Keratinocyte (primary cell): Measurements from ENCODE around the gene CACHD1. TPM values are rescaled to one million over a fixed set of nuclear protein-coding genes. Genes with fewer than 3 reads are reported as not detected.

Experiments used
- DNase-seq: peaks from one replicate; pipeline ENCODE4 v3.0.0-alpha.2; 2011; ENCODE audit warnings: low read depth, missing footprints, low spot score
- FAIRE-seq: peaks from 2 replicates; lab custom pipeline; 2011; peaks lifted over from hg19 to GRCh38; lab: Jason Lieb, UNC
- H2AFZ ChIP-seq: 2 replicates; pipeline ENCODE4 v1.6.0; 2012; ENCODE audit warnings: low read length, control low read depth, inconsistent platforms; ENCODE audit not compliant: control insufficient read depth
- H3K27ac ChIP-seq: 2 replicates; pipeline ENCODE4 v1.5.1; 2011; ENCODE audit warnings: low read length; ENCODE audit not compliant: control insufficient read depth, insufficient read depth
- H3K27me3 ChIP-seq: 3 replicates; pipeline ENCODE4 v1.6.0; 2011; ENCODE audit warnings: low read length; ENCODE audit not compliant: control insufficient read depth, insufficient read depth; ENCODE audit errors: extremely low read depth
- H3K36me3 ChIP-seq, 2 experiments: 2 replicates in 1 of 2; 3 replicates in 1 of 2; pipeline ENCODE4 v1.5.1; 2011; ENCODE audit warnings: low read length in 2 of 2, mild to moderate bottlenecking in 1 of 2; ENCODE audit not compliant: control insufficient read depth in 2 of 2, insufficient read depth in 2 of 2; ENCODE audit errors: extremely low read depth in 1 of 2
- H3K4me1 ChIP-seq: 3 replicates; pipeline ENCODE4 v1.5.1; 2011; ENCODE audit warnings: low read length; ENCODE audit not compliant: control insufficient read depth, insufficient read depth; ENCODE audit errors: extremely low read depth
- H3K4me2 ChIP-seq: 3 replicates; pipeline ENCODE4 v1.6.0; 2011; ENCODE audit warnings: low read depth, low read length; ENCODE audit not compliant: control insufficient read depth, insufficient read depth; ENCODE audit errors: extremely low read depth
- H3K4me3 ChIP-seq, 3 experiments: fragments of 200-600 bp in 1 of 3; sonication (generic) in 1 of 3; 2 replicates in 2 of 3; 3 replicates in 1 of 3; pipeline ENCODE4 v1.5.1; 2011 to 2016; ENCODE audit warnings: low read length in 3 of 3, mild to moderate bottlenecking in 3 of 3, control low read depth in 2 of 3, inconsistent platforms in 1 of 3, low read depth in 1 of 3, mixed read lengths in 1 of 3, mixed run types in 1 of 3, moderate library complexity in 1 of 3; ENCODE audit not compliant: control insufficient read depth in 2 of 3, insufficient read depth in 2 of 3; ENCODE audit errors: extremely low read depth in 1 of 3
- H3K79me2 ChIP-seq: 2 replicates; pipeline ENCODE4 v1.6.0; 2012; ENCODE audit warnings: low read length; ENCODE audit not compliant: control insufficient read depth, insufficient read depth
- H3K9ac ChIP-seq: 3 replicates; pipeline ENCODE4 v1.6.0; 2011; ENCODE audit warnings: low read length; ENCODE audit not compliant: control insufficient read depth, insufficient read depth; ENCODE audit errors: extremely low read depth
- H3K9me1 ChIP-seq: 3 replicates; pipeline ENCODE4 v1.6.0; 2011; ENCODE audit warnings: low read length; ENCODE audit not compliant: control insufficient read depth, insufficient read depth; ENCODE audit errors: extremely low read depth
- H3K9me3 ChIP-seq: 2 replicates; pipeline ENCODE4 v1.5.1; 2012; ENCODE audit warnings: low read depth, low read length; ENCODE audit not compliant: control insufficient read depth
- H4K20me1 ChIP-seq: 3 replicates; pipeline ENCODE4 v1.6.0; 2011; ENCODE audit warnings: low read length; ENCODE audit not compliant: control insufficient read depth, insufficient read depth; ENCODE audit errors: extremely low read depth
- CTCF ChIP-seq, 3 experiments: IDR thresholded peaks in 1 of 3; conservative IDR thresholded peaks in 1 of 3; optimal IDR thresholded peaks in 1 of 3; 2 replicates in 2 of 3; 3 replicates in 1 of 3; pipeline versions ENCODE3 to v1.5.1; 2011; ENCODE audit warnings: low read length in 3 of 3, mild to moderate bottlenecking in 3 of 3, moderate library complexity in 2 of 3, control low read depth in 1 of 3, inconsistent platforms in 1 of 3; ENCODE audit not compliant: insufficient read depth in 2 of 3; ENCODE audit errors: extremely low read depth in 1 of 3
- EZH2 ChIP-seq: IDR thresholded peaks from one replicate; pipeline ENCODE4 v1.6.1; 2012; ENCODE audit warnings: inconsistent platforms, mild to moderate bottlenecking, low read length, moderate library complexity
- dilution Hi-C: fragments of 300-500 bp; cut with MboI; formaldehyde crosslinking; loops from one replicate; pipeline ENCODE4 v1.7.0; 2020; ENCODE audit warnings: low sequenced_read_pairs; ENCODE audit not compliant: extremely low pct_ligation_motif_present
- polyA plus RNA-seq, 5 experiments: library from polyadenylated mRNA; depleted of rRNA in 3 of 5; stranded (reverse) in 3 of 5; stranded (forward) in 1 of 5; unstranded in 1 of 5; fragments of >200 nt; gene quantifications; 1 replicate in 1 of 5; 2 replicates in 3 of 5; 3 replicates in 1 of 5; pipeline versions ENCODE4 v1.2.1 to v1.2.3, GENCODE V29; 2011 to 2012; ENCODE audit warnings: missing spikeins in 2 of 5, low read depth in 1 of 5, low replicate concordance in 1 of 5

The CACHD1 gene
- polyA plus RNA-seq, 1 donor (not counting 4 experiments of a cell fraction or from before 2014, with no cell fraction given): 2.4 TPM

- H3K4me1 ChIP-seq: no peaks in the 10 kb centered on the region
- FAIRE-seq: no peak
- no peak overlapping the region for H3K4me2 ChIP-seq
- dilution Hi-C loops: no loop called here
- no peaks in the 10 kb centered on the region for H3K9me1 ChIP-seq
- no peaks in the 10 kb centered on the region for H3K79me2 ChIP-seq
- no peaks in the 10 kb centered on the region for H4K20me1 ChIP-seq
- no peaks in the 10 kb centered on the region for H3K36me3 ChIP-seq
- H3K9ac ChIP-seq: no peak overlapping the region
- H2AFZ ChIP-seq: no peak overlapping the region
- TF ChIP-seq CTCF (optimal IDR thresholded peaks at IDR 0.05 in 1 of 3, IDR thresholded peaks at IDR 0.05 in 1 of 3, conservative IDR thresholded peaks at IDR 0.05 in 1 of 3; ENCODE audit: extremely low read depth in 1 of 3, insufficient read depth in 2 of 3, low read length in 3 of 3): no peak
- no peak for TF ChIP-seq EZH2
- no peak overlapping the region for H3K4me3 ChIP-seq
- no peaks in the 10 kb centered on the region for H3K9me3 ChIP-seq
- H3K27me3 ChIP-seq: no peaks in the 10 kb centered on the region
- no peak for DNase-seq
- H3K27ac ChIP-seq: no peak overlapping the region
These were observed 257.9 kb downstream of the CACHD1 start for GRCh38 chr1:64727861-64728260.

- Histone ChIP-seq H3K9me3 (no peaks in the 10 kb centered on the region), H3K9ac (no peak overlapping the region), H3K27me3 (no peaks in the 10 kb centered on the region), H3K4me1 (no peaks in the 10 kb centered on the region), H4K20me1 (no peaks in the 10 kb centered on the region), H2AFZ (no peak overlapping the region), H3K79me2 (no peaks in the 10 kb centered on the region), H3K4me3 (no peak overlapping the region), H3K36me3 (no peaks in the 10 kb centered on the region), H3K27ac (no peak overlapping the region), H3K4me2 (no peak overlapping the region), H3K9me1 (no peaks in the 10 kb centered on the region)
- no peak for TF ChIP-seq EZH2
- TF ChIP-seq CTCF (optimal IDR thresholded peaks at IDR 0.05 in 1 of 3, IDR thresholded peaks at IDR 0.05 in 1 of 3, conservative IDR thresholded peaks at IDR 0.05 in 1 of 3; ENCODE audit: extremely low read depth in 1 of 3, insufficient read depth in 2 of 3, low read length in 3 of 3): no peak
- dilution Hi-C loops: no loop called here
- no peak for FAIRE-seq
- no peak for DNase-seq
These were observed 263.8 kb downstream of the CACHD1 start for GRCh38 chr1:64733581-64734286.
